A204.1 (cell line): ENCODE data around the gene FRAT1.
"Not testable (repeated sequence)": the region's sequence is repeated elsewhere in the genome, so short reads cannot be mapped to it uniquely, and the experiment has no call there.

Experiments
- FAIRE-seq: peaks from 2 replicates; lab custom pipeline; 2012; peaks lifted over from hg19 to GRCh38; lab: Jason Lieb, UNC

The FRAT1 gene

DNA sequence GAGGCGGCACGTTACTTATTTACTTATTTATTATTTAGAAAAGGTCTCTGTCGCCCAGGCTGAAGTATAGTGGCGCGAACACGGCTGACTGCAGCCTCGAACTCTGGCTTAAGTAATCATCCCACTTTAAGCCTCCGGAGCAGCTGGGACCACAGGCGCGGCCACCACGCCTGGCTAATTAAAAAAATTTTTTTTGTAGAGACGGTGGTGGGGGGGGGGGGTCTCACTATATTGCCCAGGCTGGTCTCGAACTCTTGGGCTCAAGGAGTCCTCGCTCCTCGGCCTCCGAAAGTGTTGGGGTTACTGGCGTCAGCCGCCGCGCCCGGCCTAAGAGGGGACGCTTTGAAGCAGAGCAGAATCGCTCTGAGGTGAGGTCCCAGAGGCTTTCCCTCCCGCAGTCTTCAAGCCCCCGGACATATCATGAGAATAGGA lies 16.1 kb downstream of the FRAT1 start:
- FAIRE-seq = no peak

DNA sequence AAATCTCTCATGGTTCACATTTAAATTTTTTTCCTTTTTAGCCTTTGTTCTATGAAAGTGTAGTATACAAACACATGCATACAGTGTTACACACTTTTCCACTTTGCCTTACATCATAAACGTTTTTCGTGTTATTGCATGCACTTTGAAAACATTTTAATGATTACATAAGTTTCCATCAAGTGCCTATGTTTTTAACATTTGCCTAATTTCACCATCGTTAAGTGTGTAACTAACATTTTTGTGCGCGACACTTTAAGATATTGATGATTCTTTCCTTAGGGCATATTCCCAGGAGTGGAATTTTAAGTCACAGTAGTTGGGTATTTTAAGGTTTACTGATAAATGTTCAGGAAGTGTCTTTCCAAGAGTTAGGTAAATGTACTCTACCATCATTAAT lies 16.9 kb downstream of the FRAT1 start:
- FAIRE-seq = no peak

DNA sequence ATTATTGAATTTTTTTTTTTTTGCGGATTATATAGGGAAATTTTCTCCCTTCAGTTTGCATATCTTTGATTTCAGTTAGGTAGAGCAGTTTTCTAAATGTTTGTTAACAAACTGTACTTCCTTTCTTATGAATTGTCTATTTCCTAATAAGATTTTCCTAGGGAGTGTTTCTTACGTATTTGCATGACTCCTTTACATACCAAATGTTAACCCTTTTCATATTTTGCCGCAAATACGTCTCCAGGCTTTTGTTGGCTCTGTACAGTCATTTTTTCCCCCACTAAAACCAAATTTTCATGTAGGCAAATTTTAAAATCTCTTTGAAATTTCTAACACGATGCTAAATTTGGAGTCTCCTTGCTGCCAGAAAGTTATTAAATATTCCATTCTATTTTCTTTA lies 17.4 kb downstream of the FRAT1 start:
- no peak for FAIRE-seq

DNA sequence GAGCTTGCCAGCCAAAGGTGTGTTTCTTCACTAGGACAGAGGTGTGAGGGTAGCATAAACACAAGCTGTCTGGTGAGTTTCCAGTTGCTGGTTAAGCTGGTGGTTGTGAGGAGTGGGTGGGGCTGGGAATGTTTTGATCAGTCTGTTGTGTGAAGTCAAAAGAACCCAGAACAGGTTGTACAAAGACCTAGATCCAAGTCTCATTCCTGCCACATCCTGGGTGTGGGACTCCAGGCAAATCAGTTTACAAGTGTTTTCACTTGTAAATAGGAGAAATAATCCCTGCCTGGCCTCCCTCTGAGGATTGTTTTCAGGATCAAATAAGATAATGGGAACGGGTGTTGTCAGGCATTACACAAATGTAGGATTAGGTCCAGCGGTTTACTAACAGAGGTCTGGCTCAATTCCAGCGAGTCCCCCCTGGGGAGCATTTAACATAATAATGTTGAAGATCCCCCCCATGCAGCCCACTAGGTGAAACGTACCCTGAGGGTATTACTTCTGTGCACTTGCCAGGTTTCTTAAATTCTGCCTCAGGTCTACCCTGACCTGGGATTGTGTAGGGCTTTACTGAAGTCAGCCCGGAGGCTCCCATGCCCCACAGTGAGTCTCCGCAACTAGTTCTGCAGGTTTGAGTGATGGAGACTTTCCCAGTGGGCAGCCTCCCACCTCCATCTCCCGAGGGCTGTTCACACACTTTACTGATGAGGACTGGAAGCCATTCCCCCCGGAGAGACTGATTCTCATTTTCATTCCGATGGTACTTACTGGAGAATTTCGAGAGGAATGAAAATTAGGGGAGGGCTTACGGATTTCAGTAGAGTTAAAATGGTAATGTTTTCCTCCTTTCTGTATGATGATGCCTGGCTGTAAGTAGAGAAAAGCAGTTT lies 18.1 kb downstream of the FRAT1 start:
- FAIRE-seq = no peak

DNA sequence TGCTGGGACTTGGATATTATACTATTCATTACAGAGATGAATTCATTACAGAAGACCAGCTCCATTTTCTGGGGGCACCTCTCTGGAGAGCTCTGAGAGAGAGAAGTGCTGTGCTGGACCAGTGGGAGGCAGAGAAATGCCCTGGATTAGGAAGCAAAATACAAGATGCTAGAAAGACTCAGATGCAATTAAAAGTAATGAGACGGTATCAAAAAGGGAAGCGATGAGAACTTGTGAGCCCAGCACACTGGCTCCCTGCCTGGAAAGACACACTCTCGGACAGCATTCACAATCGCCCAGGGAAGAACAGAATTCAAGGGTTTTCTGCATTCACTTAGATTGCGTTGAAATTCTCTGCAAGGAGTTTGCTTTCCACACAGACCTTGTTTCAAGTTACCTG lies 19.0 kb downstream of the FRAT1 start:
- FAIRE-seq = no peak

DNA sequence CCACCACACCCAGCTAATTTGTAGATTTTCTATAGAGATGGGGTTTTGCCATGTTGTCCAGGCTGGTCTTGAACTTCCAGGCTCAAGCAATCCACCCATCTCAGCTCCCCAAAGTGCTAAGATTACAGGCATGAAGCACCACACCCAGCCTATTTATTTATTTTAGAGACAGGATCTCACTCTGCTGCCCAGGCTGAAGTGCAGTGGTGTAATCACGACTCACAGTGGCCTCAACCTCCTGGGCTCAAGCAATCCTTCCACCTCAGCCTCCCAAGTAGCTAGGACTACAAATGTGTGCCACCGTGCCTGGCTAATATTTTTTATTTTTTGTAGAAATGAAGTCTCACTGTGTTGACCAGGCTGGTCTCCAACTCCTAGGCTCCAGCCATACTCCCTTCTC lies 22.3 kb downstream of the FRAT1 start:
- FAIRE-seq = no peak

DNA sequence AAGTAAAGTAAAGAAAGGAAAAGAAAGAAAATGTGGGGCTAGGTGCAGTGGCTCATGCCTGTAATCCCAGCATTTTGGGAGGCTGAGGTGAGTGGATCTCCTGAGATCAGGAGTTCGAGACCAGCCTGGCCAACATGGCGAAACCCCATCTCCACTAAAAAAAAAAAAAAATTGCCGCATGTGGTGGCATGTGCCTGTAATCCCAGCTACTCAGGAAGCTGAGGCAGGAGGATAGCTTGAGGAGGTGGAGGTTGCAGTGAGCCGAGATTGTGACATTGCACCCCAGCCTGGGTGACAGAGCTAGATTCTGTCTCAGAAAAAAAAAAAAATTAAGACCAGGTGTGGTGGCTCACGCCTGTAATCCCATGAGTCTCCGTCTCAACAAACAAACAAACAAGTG lies 24.6 kb downstream of the FRAT1 start:
- not testable (repeated sequence) for FAIRE-seq

DNA sequence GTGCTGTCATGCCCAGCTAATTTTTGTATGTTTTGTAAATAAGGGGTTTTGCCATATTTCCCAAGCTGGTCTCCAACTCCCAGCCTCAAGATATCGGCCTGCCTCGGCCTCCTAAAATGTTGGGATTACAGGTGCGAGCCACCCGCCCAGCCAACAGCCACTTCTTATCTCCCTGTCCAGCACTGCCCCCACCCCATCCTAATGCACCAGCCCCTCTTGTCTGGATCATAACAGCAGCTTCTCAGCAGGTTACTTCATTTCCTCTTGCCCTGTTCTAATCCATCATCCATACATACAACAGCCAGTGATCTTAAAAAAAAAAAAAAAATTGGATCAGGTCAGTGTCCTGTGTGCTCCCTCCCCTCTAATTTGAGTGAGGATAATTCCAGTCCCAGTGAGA lies 28.2 kb downstream of the FRAT1 start:
- no peak for FAIRE-seq

DNA sequence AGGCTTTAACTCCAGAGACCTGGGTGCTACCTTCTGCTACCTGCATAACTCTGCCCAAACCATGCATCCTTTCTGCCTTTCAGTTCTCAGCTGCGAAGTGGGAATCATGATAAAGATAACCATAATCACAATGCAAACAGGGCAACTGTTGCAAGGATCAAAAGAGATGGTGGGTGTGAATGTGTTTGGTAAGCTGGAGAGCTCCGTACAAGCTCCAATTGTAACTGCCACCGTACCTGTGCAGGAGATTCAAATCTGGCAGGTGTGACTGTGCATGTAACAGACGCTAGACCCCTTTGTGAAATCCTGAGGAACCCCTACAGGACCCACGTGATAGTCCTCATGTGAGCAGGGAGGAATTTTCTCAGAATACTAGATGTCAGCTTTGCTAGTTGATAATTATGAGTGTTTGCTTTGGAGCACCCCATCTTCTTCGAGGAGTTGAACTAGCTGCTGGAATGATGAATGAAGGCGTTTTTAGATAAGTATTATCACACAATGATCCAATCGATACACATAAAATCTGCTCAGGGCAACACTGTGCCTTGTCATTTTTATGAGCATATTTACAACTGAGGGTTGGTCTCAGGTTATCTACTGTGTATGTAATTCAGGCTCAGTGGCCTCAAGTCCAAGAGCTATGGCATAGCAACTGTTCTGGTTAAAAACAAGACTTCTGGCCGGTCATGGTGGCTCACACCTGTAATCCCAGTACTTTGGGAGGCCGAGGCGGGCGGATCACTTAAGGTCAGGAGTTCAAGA lies 30.9 kb downstream of the FRAT1 start:
- no peak for FAIRE-seq

DNA sequence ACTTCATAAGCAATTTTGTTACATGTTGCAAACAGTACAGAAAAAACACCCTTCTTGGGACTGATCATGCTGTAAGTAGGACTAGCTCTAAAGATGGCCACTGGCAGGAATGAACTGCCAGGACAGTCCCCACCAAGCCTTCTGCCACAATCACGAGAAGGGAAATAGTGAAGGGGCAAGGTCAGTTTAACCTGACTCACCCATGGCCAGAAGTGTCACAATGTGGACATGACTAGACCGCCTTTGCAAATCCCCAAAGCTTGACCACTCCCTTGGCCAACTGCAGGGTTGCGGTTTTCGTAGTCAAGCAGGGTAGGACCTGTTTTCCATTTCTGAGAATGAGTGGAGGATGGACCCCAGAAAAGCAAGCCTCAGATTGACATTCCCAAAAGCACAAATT lies 34.9 kb downstream of the FRAT1 start:
- no peak for FAIRE-seq

DNA sequence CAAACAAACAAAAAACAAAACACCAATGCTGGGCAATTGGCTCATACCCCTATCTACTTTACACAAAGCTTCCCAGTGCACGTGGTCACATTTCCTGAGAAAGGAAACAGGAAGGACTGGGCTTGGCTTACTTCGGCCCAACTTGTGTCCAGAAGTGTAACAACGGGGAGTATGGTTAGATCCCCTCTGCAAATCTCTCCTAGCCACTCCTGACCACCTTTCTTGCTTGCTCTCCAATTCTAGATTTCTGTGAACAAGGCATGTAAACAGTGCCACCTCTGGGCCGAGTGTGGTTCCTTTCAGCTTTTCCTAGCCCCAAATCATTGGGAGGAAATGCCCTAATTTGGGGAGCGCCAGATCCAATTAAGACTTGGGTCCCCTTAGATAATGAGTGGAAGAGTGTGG lies 36.5 kb downstream of the FRAT1 start:
- FAIRE-seq = no peak

DNA sequence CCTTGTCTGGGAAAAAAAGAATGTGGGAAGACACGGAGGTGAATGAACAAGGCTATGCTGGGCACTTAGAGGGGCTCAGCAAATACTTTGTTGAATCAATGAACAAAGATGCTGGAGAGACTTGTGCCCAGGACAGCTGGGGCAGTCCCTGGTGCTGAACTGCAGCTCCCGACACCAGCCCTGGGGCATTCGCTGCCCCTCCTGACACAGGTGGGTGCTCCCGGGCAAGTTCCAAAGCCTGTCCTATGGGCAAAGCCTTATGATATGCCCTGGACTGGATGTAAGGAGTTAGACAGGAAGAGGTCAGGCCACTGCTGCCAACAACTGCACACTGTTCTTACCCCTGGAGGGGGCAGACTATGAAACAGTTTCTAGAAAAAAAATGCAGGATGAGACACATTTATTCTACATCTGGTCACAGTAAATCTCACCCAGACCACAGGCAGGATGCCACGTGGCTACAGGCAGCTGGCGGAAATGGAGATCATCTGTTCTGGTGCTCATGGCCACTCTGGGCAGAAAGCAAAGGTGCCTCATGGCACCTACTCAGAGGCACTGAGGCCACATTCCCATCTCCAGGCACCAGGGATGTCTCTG lies 37.3 kb downstream of the FRAT1 start:
- no peak for FAIRE-seq

DNA sequence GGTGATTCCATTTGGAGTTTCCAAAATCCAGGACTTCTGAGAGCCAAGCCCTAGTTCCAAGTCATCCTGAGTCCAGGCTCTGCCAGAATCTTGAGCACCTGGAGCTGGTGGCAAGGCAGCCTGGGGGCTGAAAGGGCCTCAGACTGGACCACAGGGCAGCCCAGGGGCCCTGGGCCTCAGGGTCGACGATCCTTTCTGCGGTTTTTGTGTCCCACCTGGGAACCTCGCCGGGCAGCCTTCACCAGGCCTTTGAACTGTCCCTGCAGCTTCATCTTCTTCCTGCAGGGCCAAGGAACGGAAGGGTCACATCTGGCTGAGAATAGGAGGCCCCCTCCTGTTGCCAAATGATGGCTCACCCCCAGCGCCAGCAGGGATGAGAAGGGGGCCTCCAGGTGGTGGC lies 37.8 kb downstream of the FRAT1 start:
- no peak for FAIRE-seq

DNA sequence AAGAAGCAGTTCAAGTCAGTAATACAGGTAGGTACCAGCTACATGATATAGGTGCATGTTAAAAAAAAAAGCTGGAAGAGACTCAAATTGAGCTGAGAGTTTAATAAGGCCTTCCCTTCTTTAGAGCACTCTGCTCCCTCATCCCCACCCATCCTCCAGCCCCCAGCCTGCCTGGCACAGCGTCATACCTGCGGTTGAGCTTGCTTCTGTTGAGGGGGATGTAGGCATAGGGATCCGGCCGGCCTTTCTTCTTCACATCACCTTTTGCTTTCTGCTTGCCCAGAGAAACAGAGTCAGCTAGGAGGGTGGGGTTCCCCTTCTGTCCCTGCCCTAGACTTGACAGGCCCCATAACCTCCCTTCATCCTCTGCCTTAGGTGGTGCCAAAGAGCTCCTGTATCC lies 39.3 kb downstream of the FRAT1 start:
- FAIRE-seq = no peak

DNA sequence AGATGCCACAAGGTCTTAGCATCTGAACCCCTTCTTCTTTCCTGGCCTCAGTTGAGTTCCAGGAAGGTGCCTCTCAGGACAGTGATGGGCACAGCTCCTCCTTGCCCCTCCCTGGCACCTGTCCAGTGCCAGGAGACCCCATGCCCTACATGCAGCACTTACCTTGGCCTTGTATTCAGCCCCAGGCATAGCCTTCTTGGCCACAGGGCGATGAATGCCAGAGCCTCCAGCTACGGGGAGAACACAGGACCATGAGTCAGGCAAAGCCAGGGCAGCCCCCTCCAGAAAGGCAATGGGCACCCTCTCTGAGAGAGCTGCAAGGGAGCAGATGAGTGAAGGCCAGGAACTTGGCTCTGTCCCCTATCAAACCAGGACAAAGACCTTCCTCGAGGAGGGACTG lies 39.7 kb downstream of the FRAT1 start:
- no peak for FAIRE-seq

DNA sequence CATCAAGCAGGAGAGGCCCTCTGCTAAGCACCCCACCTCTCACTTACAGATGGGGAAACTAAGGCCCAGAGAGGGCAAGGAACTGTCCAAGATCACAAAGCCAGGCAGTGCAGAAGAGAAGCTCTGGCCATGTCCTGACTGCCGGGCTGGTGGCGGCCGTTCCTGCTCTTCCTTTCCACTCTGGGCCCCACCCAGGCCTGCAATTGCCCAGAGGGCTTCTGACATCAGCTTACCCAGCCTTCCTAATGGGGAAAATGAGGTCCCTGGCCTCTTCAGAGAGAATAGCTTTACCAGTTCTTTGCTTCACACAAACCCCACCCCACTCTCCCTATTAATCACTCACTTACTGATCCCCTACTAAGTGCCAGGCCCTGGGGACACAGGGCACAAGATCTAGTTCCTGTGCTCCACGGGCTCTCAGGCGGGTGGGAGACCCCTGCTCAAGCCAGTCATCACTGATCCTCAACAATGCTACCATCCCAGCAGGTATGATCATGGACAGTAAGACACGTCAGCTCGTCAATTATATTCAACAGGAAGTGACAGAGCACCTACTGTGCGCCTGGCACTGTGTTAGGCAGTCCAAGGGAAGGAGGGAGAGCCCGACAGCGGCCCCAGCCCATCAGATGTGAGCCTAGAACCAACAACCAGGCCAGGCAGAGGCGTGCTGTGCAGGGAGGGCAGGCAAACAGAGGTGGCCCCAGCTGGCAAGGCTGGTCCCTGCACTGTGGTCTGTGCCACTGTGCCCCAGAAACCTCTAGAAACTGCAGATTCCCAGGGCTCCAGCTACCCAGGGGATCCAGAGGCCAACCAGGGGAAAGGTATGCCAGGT lies 41.9 kb downstream of the FRAT1 start:
- FAIRE-seq = no peak

DNA sequence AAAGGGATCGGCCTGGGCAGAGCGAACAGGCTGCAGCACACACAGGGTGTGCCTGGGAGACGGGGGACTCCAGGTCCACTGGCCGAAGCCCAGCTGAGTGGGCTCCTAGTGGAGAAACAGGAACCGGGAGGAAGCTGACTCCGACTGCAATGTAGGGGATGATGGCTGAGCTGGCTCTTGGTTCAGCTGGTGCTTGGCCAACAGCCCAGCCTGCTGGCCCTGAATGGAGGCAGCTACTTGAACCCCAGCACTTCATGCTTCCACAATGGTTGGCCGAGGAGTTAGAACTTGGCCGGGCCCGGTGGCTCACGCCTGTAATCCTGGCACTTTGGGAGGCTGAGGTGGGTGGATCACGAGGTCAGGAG lies 42.4 kb downstream of the FRAT1 start:
- FAIRE-seq = no peak

DNA sequence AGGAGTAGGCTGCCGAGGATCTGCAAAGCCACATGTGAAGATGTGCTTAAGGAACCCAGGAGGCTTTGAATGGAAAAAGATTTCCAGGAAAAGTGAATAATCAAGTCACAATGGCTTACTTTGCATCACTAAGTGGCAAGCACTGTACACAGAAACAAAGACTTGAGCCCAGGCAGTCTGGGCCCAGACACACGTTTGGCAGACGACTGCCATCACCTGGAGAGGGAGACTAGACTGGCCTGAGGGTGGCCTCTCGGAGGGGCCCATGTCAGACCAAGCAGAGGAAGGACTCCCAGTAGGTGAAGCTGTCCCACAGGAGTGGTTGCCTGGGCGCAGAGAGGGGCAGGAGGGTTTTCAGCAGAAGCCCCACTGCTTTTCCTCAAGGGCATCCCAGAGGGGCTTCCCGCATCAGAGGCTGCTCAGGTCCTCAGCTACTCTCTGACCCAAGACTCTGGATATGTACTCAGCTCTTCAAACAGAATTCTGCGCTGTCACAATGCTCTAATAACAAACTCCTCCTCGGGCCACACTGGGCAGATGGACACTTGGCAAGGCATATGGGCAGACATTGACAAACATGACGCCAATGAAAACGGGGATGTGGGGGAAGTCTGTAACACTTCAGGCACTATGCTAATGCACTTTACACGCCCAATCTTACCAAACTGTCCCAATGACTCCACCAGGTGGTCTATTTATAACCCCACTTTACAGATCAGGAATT lies 43.4 kb downstream of the FRAT1 start:
- no peak for FAIRE-seq

DNA sequence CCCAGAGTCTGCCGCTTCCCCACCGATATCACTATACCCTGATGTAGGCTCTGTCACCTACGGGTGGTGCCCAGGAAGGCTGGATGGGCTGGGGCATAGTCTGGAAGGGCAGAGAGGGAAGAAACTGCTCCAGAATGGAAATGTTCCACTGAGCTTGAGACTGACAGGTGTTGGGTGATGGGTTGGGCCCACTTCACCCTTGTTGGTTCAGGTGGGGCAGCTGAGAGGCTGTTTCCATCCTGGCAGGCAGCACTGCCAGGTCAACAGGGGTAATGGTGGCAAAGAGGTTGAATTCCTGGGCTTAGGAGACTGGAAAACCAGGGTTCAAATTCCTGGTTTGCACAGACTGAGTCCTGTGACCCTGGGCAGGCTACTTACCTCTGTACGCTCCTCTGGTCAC lies 44.0 kb downstream of the FRAT1 start:
- FAIRE-seq = no peak

DNA sequence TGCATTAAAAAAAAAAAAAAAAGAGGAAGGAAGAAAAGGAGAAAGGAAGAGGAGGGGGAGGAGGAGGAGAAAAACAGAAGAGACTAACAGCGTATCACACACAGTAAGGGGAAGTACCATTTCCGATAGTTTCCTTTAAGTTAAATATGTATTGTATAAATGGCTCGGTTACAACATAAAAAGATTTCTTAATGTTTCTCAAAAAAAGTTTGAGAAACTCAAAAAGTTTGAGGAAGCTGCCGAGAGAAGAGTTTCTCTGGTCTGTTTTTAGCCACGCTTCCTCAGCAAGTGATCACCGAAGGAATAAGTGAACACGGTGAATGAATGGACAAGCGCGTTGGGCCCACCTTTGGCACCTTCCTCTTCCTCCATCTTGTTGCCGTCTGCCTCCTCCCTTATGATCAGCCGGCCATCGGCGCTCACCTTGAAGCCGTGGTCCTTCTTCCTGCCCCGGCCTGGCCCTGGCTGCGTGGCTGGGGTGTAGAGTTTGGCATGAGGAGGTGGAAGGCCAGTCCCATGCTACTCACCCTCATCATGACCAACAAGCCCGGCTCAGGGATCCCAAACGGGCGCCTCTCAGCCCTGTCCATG lies 46.8 kb downstream of the FRAT1 start:
- FAIRE-seq = no peak

DNA sequence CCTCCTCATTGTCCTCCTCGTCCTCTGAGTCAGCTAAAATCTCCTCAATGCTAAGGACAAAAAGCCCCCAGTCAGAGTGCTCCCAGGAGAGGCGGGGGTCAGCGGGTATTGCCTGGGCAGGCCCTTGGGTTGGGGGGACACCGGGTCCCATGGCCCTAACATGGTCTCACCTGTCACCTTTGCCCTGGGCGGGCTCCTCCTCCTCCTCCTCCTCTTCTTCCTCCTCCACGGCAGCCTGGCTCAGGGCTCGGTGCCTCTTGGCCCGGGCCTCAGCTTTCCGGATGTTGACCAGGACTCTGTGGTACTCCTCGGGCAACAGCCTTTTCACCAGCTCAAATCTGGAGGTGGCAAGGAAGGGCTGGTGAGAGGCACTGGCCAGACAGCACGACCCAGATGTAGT lies 47.5 kb downstream of the FRAT1 start:
- no peak for FAIRE-seq
